GM12878 (cell line): Measurements from ENCODE around the gene CDON. TPM values are rescaled to one million over a fixed set of nuclear protein-coding genes. Genes with fewer than 3 reads are reported as not detected.

ENCODE experiments used
- ATAC-seq: fragments of 200-7000 bp; cut with Tn5 transposase; 3 replicates; pipeline ENCODE4 v1.9.1; 2020; ENCODE audit warnings: mild to moderate bottlenecking, moderate library complexity
- BruUV-seq: library from RNA; stranded (reverse); fragments of 400-500 nt; replicated peaks from 2 replicates; lab custom pipeline; 2021; lab: Mats Ljungman, UMichigan
- CTCF ChIA-PET: fragments of 300-600 bp; sonication (Branson Sonifier 250); formaldehyde crosslinking; extraction: SDS; loops from one replicate; lab custom pipeline; 2021; ENCODE audit warnings: inconsistent platforms; lab: Yijun Ruan, JAX
- POLR2A ChIA-PET: fragments of 350-600 bp; formaldehyde crosslinking; extraction: SDS; loops from one replicate; lab custom pipeline; 2021; ENCODE audit warnings: inconsistent platforms; lab: Charles Lee
- RAD21 ChIA-PET: fragments of 300-600 bp; sonication (Branson Sonifier 250); formaldehyde crosslinking; loops from one replicate; lab custom pipeline; 2023; ENCODE audit warnings: antibody characterized with exemption; ENCODE audit not compliant: unreplicated experiment; lab: Charles Lee
- SMC1A ChIA-PET: fragments of 300-600 bp; sonication (Branson Sonifier 250); formaldehyde crosslinking; loops from one replicate; lab custom pipeline; 2023; ENCODE audit not compliant: unreplicated experiment, uncharacterized antibody; lab: Charles Lee
- DNase-seq: peaks from one replicate; pipeline ENCODE4 v3.0.0-alpha.2; 2011; ENCODE audit warnings: low read depth, low spot score
- FAIRE-seq: peaks from 3 replicates; lab custom pipeline; 2011; peaks lifted over from hg19 to GRCh38; lab: Jason Lieb, UNC
- H2AFZ ChIP-seq: 2 replicates; pipeline ENCODE4 v1.6.0; 2011; ENCODE audit warnings: low read depth, low read length, control low read depth; ENCODE audit not compliant: control insufficient read depth
- H3K27ac ChIP-seq: 2 replicates; pipeline ENCODE4 v1.5.1; 2011; ENCODE audit warnings: control low read depth; ENCODE audit not compliant: control insufficient read depth, insufficient read depth
- H3K27me3 ChIP-seq, 2 experiments: replicated peaks in 1 of 2; 2 replicates each; pipeline versions ENCODE4 v1.6.0 to v1.6.1; 2011; ENCODE audit warnings: low read length in 1 of 2; ENCODE audit not compliant: control insufficient read depth in 2 of 2, insufficient read depth in 2 of 2
- H3K36me3 ChIP-seq, 2 experiments: 2 replicates each; pipeline ENCODE4 v1.5.1; 2011; ENCODE audit warnings: low read length in 1 of 2; ENCODE audit not compliant: control insufficient read depth in 2 of 2, insufficient read depth in 2 of 2
- H3K4me1 ChIP-seq: 2 replicates; pipeline ENCODE4 v1.6.1; 2011; ENCODE audit warnings: mild to moderate bottlenecking, low read length, moderate library complexity, mixed read lengths; ENCODE audit not compliant: control insufficient read depth, insufficient read depth
- H3K4me2 ChIP-seq: 2 replicates; pipeline ENCODE4 v1.6.0; 2011; ENCODE audit warnings: control low read depth; ENCODE audit not compliant: control insufficient read depth, insufficient read depth
- H3K4me3 ChIP-seq: fragments of 200-600 bp; sonication (generic); 2 replicates; pipeline ENCODE4 v1.5.1; 2016
- H3K79me2 ChIP-seq: 2 replicates; pipeline ENCODE4 v1.6.0; 2011; ENCODE audit warnings: low read length; ENCODE audit not compliant: control insufficient read depth, insufficient read depth
- H3K9ac ChIP-seq: 2 replicates; pipeline ENCODE4 v1.8.0; 2011; ENCODE audit warnings: low read length, control low read depth, mixed read lengths; ENCODE audit not compliant: control insufficient read depth, insufficient read depth
- H3K9me3 ChIP-seq: replicated peaks from 3 replicates; pipeline ENCODE4 v1.5.1; 2011; ENCODE audit warnings: mild to moderate bottlenecking, low read length; ENCODE audit not compliant: control insufficient read depth, insufficient read depth
- H4K20me1 ChIP-seq: 2 replicates; pipeline ENCODE4 v1.6.0; 2011; ENCODE audit not compliant: control insufficient read depth, insufficient read depth
- DPF2 ChIP-seq: fragments of 450-650 bp; IDR thresholded peaks from 2 replicates; pipeline ENCODE4 v1.6.1; 2017; ENCODE audit warnings: mild to moderate bottlenecking
- EZH2 ChIP-seq: IDR thresholded peaks from 2 replicates; pipeline ENCODE4 v1.6.1; 2012; ENCODE audit warnings: low read depth, mild to moderate bottlenecking, control low read depth, inconsistent platforms, low read length, borderline replicate concordance; ENCODE audit not compliant: control insufficient read depth
- JUNB ChIP-seq: IDR thresholded peaks from 2 replicates; pipeline ENCODE4 v1.6.1; 2016; ENCODE audit warnings: antibody characterized with exemption, mild to moderate bottlenecking
- MTA3 ChIP-seq: IDR thresholded peaks from 2 replicates; pipeline ENCODE4 v1.6.1; 2012; ENCODE audit warnings: low read length, inconsistent platforms, borderline replicate concordance
- WGBS: methylation state at CpG from one replicate; pipeline ENCODE4 v1.1.6; 2016; ENCODE audit warnings: low lambda C conversion rate; ENCODE audit not compliant: insufficient replicate concordance, insufficient coverage; ENCODE audit errors: missing lambda C conversion rate; 5-methylcytosine and 5-hydroxymethylcytosine counted together
- in situ Hi-C: fragments of 300-500 bp; cut with MboI; formaldehyde crosslinking; loops from 9 replicates; pipeline ENCODE4 v1.14.3; 2018; ENCODE audit warnings: mixed read lengths
- intact Hi-C: fragments of 100-400 bp; cut with micrococcal nuclease; formaldehyde crosslinking; loops from one replicate; pipeline ENCODE4 v1.14.2; 2022; ENCODE audit not compliant: unreplicated experiment
- polyA plus RNA-seq, 11 experiments: library from polyadenylated mRNA; depleted of rRNA in 4 of 11; unstranded in 6 of 11; stranded (reverse) in 5 of 11; fragments of >200 nt; fragmentation: Nextera tagmentation in 4 of 11; fragmentation: Illumina TruSeq in 1 of 11; extraction: Ambion mirVana in 4 of 11; extraction: Trizol in 1 of 11; gene quantifications; 1 replicate in 1 of 11; 2 replicates in 10 of 11; pipeline versions ENCODE4 v1.2.1 to v1.2.3, GENCODE V29; 2011 to 2016; ENCODE audit warnings: inconsistent platforms in 2 of 11, missing spikeins in 2 of 11, low read depth in 1 of 11
- total RNA-seq, 4 experiments: library from RNA; depleted of rRNA in 3 of 4; stranded (reverse); fragments of >200 nt in 3 of 4; fragmentation: Illumina TruSeq in 1 of 4; extraction: Trizol in 1 of 4; gene quantifications; 2 replicates each; pipeline versions ENCODE4 v1.2.1 to v1.2.3, GENCODE V29; 2013 to 2021
- TF ChIP-seq, protein P1 (sequence below): fragments of 450-650 bp; IDR thresholded peaks from 2 replicates; pipeline ENCODE4 v1.6.1; 2017; ENCODE audit warnings: mild to moderate bottlenecking, low read depth, inconsistent platforms; ENCODE audit not compliant: poor library complexity, severe bottlenecking

Gene CDON
- total and polyA plus RNA-seq, 10 of the 15 experiments (the other 5 are each of a cell fraction or from before 2014, with no cell fraction given), result 0.07 to 4.2 (median 0.36) TPM

DNA sequence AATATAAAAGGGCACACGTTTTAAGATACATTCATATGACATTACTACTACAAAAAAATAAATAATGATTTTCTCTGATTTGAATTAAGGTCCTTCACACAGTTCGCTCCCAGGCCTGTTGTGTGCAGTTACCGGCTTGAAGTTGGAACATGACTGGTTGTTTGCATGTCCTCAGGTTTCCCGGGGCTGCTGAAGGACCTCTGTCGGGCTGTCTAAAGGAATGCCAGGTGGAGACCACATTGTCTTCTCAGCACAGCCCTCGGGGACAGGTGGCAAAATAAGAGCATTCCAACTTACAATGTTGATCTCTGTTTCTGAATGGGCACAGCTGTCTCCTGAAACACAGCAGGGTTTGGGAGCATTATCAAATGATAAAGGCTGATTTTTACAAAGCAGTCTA, 101.9 kb downstream of the CDON start:
- ATAC-seq (no peak), DNase-seq (no peak), FAIRE-seq (no peak)
- intact Hi-C loops, result no loop called here
- WGBS, result 21% methylated on average over 6 of the region's 6 CpGs
- no peak overlapping the region for H3K9ac ChIP-seq
- POLR2A ChIA-PET, result no interaction called here
- no peaks in the 10 kb centered on the region for H3K79me2 ChIP-seq
- H3K36me3 ChIP-seq, result no peaks in the 10 kb centered on the region
- CTCF ChIA-PET, result interaction anchor here (0.7 to 1.9 kb wide), 2 partner anchors 16 to 40 kb away, joined by 3 to 4 read pairs; no protein-coding TSS in a partner anchor
- SMC1A ChIA-PET, result no interaction called here
- no peak overlapping the region for H3K4me2 ChIP-seq
- TF ChIP-seq EZH2 (no peak), DPF2 (no peak), JUNB (no peak), MTA3 (no peak)
- no peak overlapping the region for H2AFZ ChIP-seq
- H4K20me1 ChIP-seq, result no peaks in the 10 kb centered on the region
- no peak overlapping the region for H3K27ac ChIP-seq
- RAD21 ChIA-PET, result no interaction called here
- BruUV-seq, result no TSS peak
- no peaks in the 10 kb centered on the region for H3K27me3 ChIP-seq
- no peak overlapping the region for H3K4me3 ChIP-seq
- in situ Hi-C loops, result no loop called here
- H3K9me3 ChIP-seq, result peaks cover 2% of the 10 kb centered on the region; the same call in 2 of the 3 replicates
- no peaks in the 10 kb centered on the region for H3K4me1 ChIP-seq

DNA sequence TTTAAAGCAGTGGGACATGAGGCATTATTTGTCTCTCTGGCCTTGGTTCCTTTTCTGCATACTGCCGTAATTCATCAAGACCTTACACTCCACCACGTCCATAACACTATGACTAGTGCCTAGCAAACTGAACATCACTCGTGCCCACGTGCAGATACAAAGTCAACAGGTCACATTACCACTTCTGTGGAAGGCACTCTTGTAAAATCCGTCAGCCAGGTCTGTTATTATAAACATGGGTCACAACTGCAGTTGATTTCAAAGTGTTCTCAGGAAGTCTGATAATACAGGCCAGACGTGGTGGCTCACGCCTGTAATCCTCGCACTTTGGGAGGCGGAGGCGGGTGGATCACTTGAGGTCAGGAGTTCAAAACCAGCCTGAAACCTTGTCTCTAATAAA, 102.7 kb downstream of the CDON start:
- ChIA-PET POLR2A (no interaction called here), SMC1A (interaction anchor here (1.5 kb wide), 1 partner anchor 33 kb away, joined by 3 read pairs; no protein-coding TSS in a partner anchor), RAD21 (no interaction called here), CTCF (interaction anchor here (0.7 kb wide), 1 partner anchor 41 kb away, joined by 3 read pairs; no protein-coding TSS in a partner anchor)
- Histone ChIP-seq H3K36me3 (no peaks in the 10 kb centered on the region), H3K27me3 (no peaks in the 10 kb centered on the region), H3K4me1 (no peaks in the 10 kb centered on the region), H3K9me3 (peaks cover 2% of the 10 kb centered on the region; the same call in 2 of the 3 replicates), H3K9ac (no peak overlapping the region), H3K79me2 (no peaks in the 10 kb centered on the region), H3K27ac (no peak overlapping the region), H2AFZ (no peak overlapping the region), H3K4me3 (no peak overlapping the region), H4K20me1 (no peaks in the 10 kb centered on the region), H3K4me2 (no peak overlapping the region)
- no peak for ATAC-seq
- FAIRE-seq, result no peak
- intact Hi-C loops (no loop called here), in situ Hi-C loops (no loop called here)
- BruUV-seq, result no TSS peak
- WGBS, result 65% methylated on average over 10 of the region's 10 CpGs
- DNase-seq, result no peak
- TF ChIP-seq, protein P1, sequence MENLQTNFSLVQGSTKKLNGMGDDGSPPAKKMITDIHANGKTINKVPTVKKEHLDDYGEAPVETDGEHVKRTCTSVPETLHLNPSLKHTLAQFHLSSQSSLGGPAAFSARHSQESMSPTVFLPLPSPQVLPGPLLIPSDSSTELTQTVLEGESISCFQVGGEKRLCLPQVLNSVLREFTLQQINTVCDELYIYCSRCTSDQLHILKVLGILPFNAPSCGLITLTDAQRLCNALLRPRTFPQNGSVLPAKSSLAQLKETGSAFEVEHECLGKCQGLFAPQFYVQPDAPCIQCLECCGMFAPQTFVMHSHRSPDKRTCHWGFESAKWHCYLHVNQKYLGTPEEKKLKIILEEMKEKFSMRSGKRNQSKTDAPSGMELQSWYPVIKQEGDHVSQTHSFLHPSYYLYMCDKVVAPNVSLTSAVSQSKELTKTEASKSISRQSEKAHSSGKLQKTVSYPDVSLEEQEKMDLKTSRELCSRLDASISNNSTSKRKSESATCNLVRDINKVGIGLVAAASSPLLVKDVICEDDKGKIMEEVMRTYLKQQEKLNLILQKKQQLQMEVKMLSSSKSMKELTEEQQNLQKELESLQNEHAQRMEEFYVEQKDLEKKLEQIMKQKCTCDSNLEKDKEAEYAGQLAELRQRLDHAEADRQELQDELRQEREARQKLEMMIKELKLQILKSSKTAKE, result no peak
